ENCODE data around the gene WAPL. TPM values are rescaled to one million over a fixed set of nuclear protein-coding genes. Genes with fewer than 3 reads are reported as not detected.
"Not testable (repeated sequence)": the region's sequence is repeated elsewhere in the genome, so short reads cannot be mapped to it uniquely, and the experiment has no call there.

WAPL gene
- total RNA-seq: 10 to 100 TPM; 47.9 to 52.9 TPM

GRCh38 chr10:86521678-86522509, at the start of gene WAPL:
TSS of gene WAPL (minus strand) at chr10:86521792. CDS start at chr10:86518069, 3,723 bp downstream.
- H3K4me1 Mint-ChIP-seq: peaks cover 42% of the 10 kb centered on the region
- POLR2A ChIA-PET: interaction anchor here (0.7 to 5.7 kb wide), 6 partner anchors 9 to 121 kb away, joined by 3 to 36 read pairs (median 6); no protein-coding TSS in a partner anchor

GRCh38 chr10:86569335-86569734, 47.7 kb upstream of the WAPL start:
- Mint-ChIP-seq H3K4me1 (no peaks in the 10 kb centered on the region), H3K27me3 (peaks cover 9% of the 10 kb centered on the region), H3K9me3 (peaks cover 6% of the 10 kb centered on the region), H3K27ac (no peak overlapping the region), H3K36me3 (no peaks in the 10 kb centered on the region), H3K4me3 (no peak overlapping the region)
- ATAC-seq (ENCODE audit: low read depth) (no peak), DNase-seq (no peak)
- POLR2A ChIA-PET: no interaction called here

More at GRCh38 chr10:86521678-86522509, at the start of gene WAPL:
- peaks cover 27% of the 10 kb centered on the region for H3K36me3 Mint-ChIP-seq
- DNase-seq: peak; percentile 98
- ATAC-seq (ENCODE audit: low read depth): peak; percentile 97
- no peaks in the 10 kb centered on the region for H3K27me3 Mint-ChIP-seq
- H3K4me3 Mint-ChIP-seq: peak within 1 kb of the TSS; percentile 93
- H3K9me3 Mint-ChIP-seq: no peaks in the 10 kb centered on the region
- peak within 1 kb of the TSS; percentile 89 for H3K27ac Mint-ChIP-seq

GRCh38 chr10:86566518-86566917, 44.9 kb upstream of the WAPL start:
- ATAC-seq (ENCODE audit: low read depth); H3K4me1 Mint-ChIP-seq; H3K36me3 Mint-ChIP-seq; POLR2A ChIA-PET; DNase-seq; H3K4me3 Mint-ChIP-seq; H3K27ac Mint-ChIP-seq; H3K27me3 Mint-ChIP-seq; H3K9me3 Mint-ChIP-seq: not testable (repeated sequence)

GRCh38 chr10:86563338-86563737, 41.7 kb upstream of the WAPL start:
- H3K27me3 Mint-ChIP-seq; H3K4me1 Mint-ChIP-seq; H3K36me3 Mint-ChIP-seq; H3K4me3 Mint-ChIP-seq; H3K27ac Mint-ChIP-seq; DNase-seq; ATAC-seq (ENCODE audit: low read depth); H3K9me3 Mint-ChIP-seq: not testable (repeated sequence)
- POLR2A ChIA-PET: interaction anchor here (0.6 kb wide), 1 partner anchor 19 kb away, joined by 9 read pairs; no protein-coding TSS in a partner anchor

- H3K27ac Mint-ChIP-seq; POLR2A ChIA-PET; H3K27me3 Mint-ChIP-seq; ATAC-seq (ENCODE audit: low read depth); H3K36me3 Mint-ChIP-seq; DNase-seq; H3K4me1 Mint-ChIP-seq; H3K4me3 Mint-ChIP-seq; H3K9me3 Mint-ChIP-seq: not testable (repeated sequence)
These were observed 37.1 kb upstream of the WAPL start for GRCh38 chr10:86558695-86559094.

- POLR2A ChIA-PET: no interaction called here
- peaks cover 6% of the 10 kb centered on the region for H3K4me1 Mint-ChIP-seq
- H3K9me3 Mint-ChIP-seq: no peaks in the 10 kb centered on the region
- peaks cover 2% of the 10 kb centered on the region for H3K36me3 Mint-ChIP-seq
- DNase-seq (no peak), ATAC-seq (ENCODE audit: low read depth) (no peak)
- H3K27me3 Mint-ChIP-seq: no peaks in the 10 kb centered on the region
- H3K4me3 Mint-ChIP-seq: no peak overlapping the region
- no peak overlapping the region for H3K27ac Mint-ChIP-seq
These were observed 35.5 kb upstream of the WAPL start for GRCh38 chr10:86556933-86557649.

- Mint-ChIP-seq H3K27ac (no peak overlapping the region), H3K9me3 (no peaks in the 10 kb centered on the region), H3K4me3 (no peak overlapping the region), H3K36me3 (peaks cover 2% of the 10 kb centered on the region), H3K27me3 (no peaks in the 10 kb centered on the region), H3K4me1 (peaks cover 6% of the 10 kb centered on the region)
- POLR2A ChIA-PET: no interaction called here
- DNase-seq: no peak
- ATAC-seq (ENCODE audit: low read depth): no peak
These were observed 34.9 kb upstream of the WAPL start for GRCh38 chr10:86556532-86556931.

- DNase-seq: no peak
These were observed 32.0 kb upstream of the WAPL start for GRCh38 chr10:86553639-86554038.

GRCh38 chr10:86553213-86553612, 31.6 kb upstream of the WAPL start:
- ATAC-seq (ENCODE audit: low read depth): no peak
- H3K4me1 Mint-ChIP-seq: peaks cover 6% of the 10 kb centered on the region
- peaks cover 2% of the 10 kb centered on the region for H3K36me3 Mint-ChIP-seq
- DNase-seq: no peak
- no peak overlapping the region for H3K4me3 Mint-ChIP-seq
- no peak overlapping the region for H3K27ac Mint-ChIP-seq
- POLR2A ChIA-PET: no interaction called here
- H3K27me3 Mint-ChIP-seq: no peaks in the 10 kb centered on the region
- H3K9me3 Mint-ChIP-seq: no peaks in the 10 kb centered on the region

More at GRCh38 chr10:86553639-86554038, 32.0 kb upstream of the WAPL start:
- no peak for ATAC-seq (ENCODE audit: low read depth)
- no peak overlapping the region for H3K27ac Mint-ChIP-seq
- no peaks in the 10 kb centered on the region for H3K27me3 Mint-ChIP-seq
- POLR2A ChIA-PET: no interaction called here
- no peaks in the 10 kb centered on the region for H3K9me3 Mint-ChIP-seq
- H3K4me1 Mint-ChIP-seq: peaks cover 6% of the 10 kb centered on the region
- H3K4me3 Mint-ChIP-seq: no peak overlapping the region
- H3K36me3 Mint-ChIP-seq: peaks cover 2% of the 10 kb centered on the region

GRCh38 chr10:86547296-86547695, 25.7 kb upstream of the WAPL start:
- DNase-seq (no peak), ATAC-seq (ENCODE audit: low read depth) (no peak)
- POLR2A ChIA-PET: no interaction called here
- no peaks in the 10 kb centered on the region for H3K36me3 Mint-ChIP-seq
- peaks cover 3% of the 10 kb centered on the region for H3K27me3 Mint-ChIP-seq
- no peaks in the 10 kb centered on the region for H3K4me1 Mint-ChIP-seq
- no peak overlapping the region for H3K27ac Mint-ChIP-seq
- no peak overlapping the region for H3K4me3 Mint-ChIP-seq
- H3K9me3 Mint-ChIP-seq: no peaks in the 10 kb centered on the region

- no peak overlapping the region for H3K27ac Mint-ChIP-seq
- POLR2A ChIA-PET: no interaction called here
- H3K4me1 Mint-ChIP-seq: peaks cover under 1% of the 10 kb centered on the region
- no peaks in the 10 kb centered on the region for H3K36me3 Mint-ChIP-seq
- no peak for ATAC-seq (ENCODE audit: low read depth)
- DNase-seq: no peak
- no peak overlapping the region for H3K4me3 Mint-ChIP-seq
- H3K9me3 Mint-ChIP-seq: no peaks in the 10 kb centered on the region
- peaks cover 5% of the 10 kb centered on the region for H3K27me3 Mint-ChIP-seq
These were observed 23.5 kb upstream of the WAPL start for GRCh38 chr10:86545101-86545500.

- Mint-ChIP-seq H3K36me3 (no peaks in the 10 kb centered on the region), H3K4me1 (peaks cover 20% of the 10 kb centered on the region), H3K4me3 (peak overlapping the region; percentile 48), H3K27ac (peak overlapping the region; percentile 45), H3K9me3 (peaks cover 2% of the 10 kb centered on the region), H3K27me3 (peaks cover 3% of the 10 kb centered on the region)
- POLR2A ChIA-PET: interaction anchor here (1.0 kb wide), 1 partner anchor 140 kb away, joined by 3 read pairs; no protein-coding TSS in a partner anchor
- ATAC-seq (ENCODE audit: low read depth) (no peak), DNase-seq (no peak)
These were observed 18.4 kb upstream of the WAPL start for GRCh38 chr10:86540016-86540415.

- ATAC-seq (ENCODE audit: low read depth) (no peak), DNase-seq (no peak)
- Mint-ChIP-seq H3K27me3 (peaks cover 3% of the 10 kb centered on the region), H3K36me3 (no peaks in the 10 kb centered on the region), H3K9me3 (peaks cover 2% of the 10 kb centered on the region), H3K27ac (peak overlapping the region; percentile 73), H3K4me3 (no peak overlapping the region), H3K4me1 (peaks cover 22% of the 10 kb centered on the region)
- POLR2A ChIA-PET: no interaction called here
These were observed 17.0 kb upstream of the WAPL start for GRCh38 chr10:86538547-86538946.

GRCh38 chr10:86538040-86538439, 16.4 kb upstream of the WAPL start:
- H3K4me3 Mint-ChIP-seq; H3K27me3 Mint-ChIP-seq; ATAC-seq (ENCODE audit: low read depth); H3K36me3 Mint-ChIP-seq; H3K9me3 Mint-ChIP-seq; H3K27ac Mint-ChIP-seq; DNase-seq; POLR2A ChIA-PET: not testable (repeated sequence)
- peaks cover 22% of the 10 kb centered on the region for H3K4me1 Mint-ChIP-seq
